Testis (tissue), 3 donors: ENCODE data around the gene IKBKE. TPM values are rescaled to one million over a fixed set of nuclear protein-coding genes. Genes with fewer than 3 reads are reported as not detected.
A peak's percentile ranks its signal among the peaks of the same experiment; 100 is the strongest.

Source experiments
- DNase-seq: peaks from one replicate; pipeline ENCODE4 v3.0.0-alpha.2; 2019
- H3K27ac ChIP-seq, 2 donors: fragments of 200-600 bp; sonication (generic); one replicate each; pipeline ENCODE4 v1.5.1; 2019
- H3K27me3 ChIP-seq: fragments of 200-600 bp; sonication (generic); one replicate; pipeline ENCODE4 v1.5.1; 2019
- H3K36me3 ChIP-seq: fragments of 200-600 bp; sonication (generic); one replicate; pipeline ENCODE4 v1.5.1; 2017; ENCODE audit warnings: low read depth; ENCODE audit errors: missing control alignments
- H3K4me1 ChIP-seq: fragments of 200-600 bp; sonication (generic); one replicate; pipeline ENCODE4 v1.5.1; 2019
- H3K4me3 ChIP-seq, 2 donors: fragments of 200-600 bp; sonication (generic); one replicate each; pipeline ENCODE4 v1.5.1; 2017 to 2019
- H3K9me3 ChIP-seq: fragments of 200-600 bp; sonication (generic); one replicate; pipeline ENCODE4 v1.5.1; 2017
- POLR2A ChIP-seq: fragments of 450-650 bp; IDR thresholded peaks from one replicate; pipeline ENCODE4 v1.6.1; 2017; ENCODE audit warnings: antibody characterized with exemption, mild to moderate bottlenecking, moderate library complexity
- WGBS, 2 donors: methylation state at CpG; one replicate each; pipeline ENCODE4 v1.1.5; 2018; 5-methylcytosine and 5-hydroxymethylcytosine counted together
- intact Hi-C: fragments of 100-400 bp; cut with DNase I; formaldehyde crosslinking; loops from one replicate; pipeline ENCODE4 v1.15.1; 2023; ENCODE audit warnings: low total_unique reads
- polyA plus RNA-seq: library from polyadenylated mRNA; stranded (reverse); fragments of 350-450 nt; fragmentation: Illumina TruSeq; extraction: RNeasy Lipid Tissue Mini Kit (QIAGEN cat#74804); gene quantifications from one replicate; pipeline ENCODE4 v1.2.3, GENCODE V29; 2014; ENCODE audit warnings: low read depth, low replicate concordance; ENCODE audit not compliant: insufficient read depth
- total RNA-seq, 2 donors: library from RNA; depleted of rRNA; stranded (reverse); fragments of >200 nt; gene quantifications; one replicate each; pipeline ENCODE4 v1.2.3, GENCODE V29; 2016
- TF ChIP-seq, protein P1 (sequence below), 3 experiments: fragments of 450-650 bp in 2 of 3; fragments of 200-600 bp in 1 of 3; sonication (generic) in 1 of 3; IDR thresholded peaks; one replicate each; pipeline ENCODE4 v1.5.1; 2016 to 2019; ENCODE audit warnings: antibody characterized with exemption in 3 of 3, mild to moderate bottlenecking in 2 of 3, moderate library complexity in 1 of 3

IKBKE gene
- total and polyA plus RNA-seq, 3 donors from 2014 or later: 0.99 to 1.6 (median 1.0) TPM

DNA sequence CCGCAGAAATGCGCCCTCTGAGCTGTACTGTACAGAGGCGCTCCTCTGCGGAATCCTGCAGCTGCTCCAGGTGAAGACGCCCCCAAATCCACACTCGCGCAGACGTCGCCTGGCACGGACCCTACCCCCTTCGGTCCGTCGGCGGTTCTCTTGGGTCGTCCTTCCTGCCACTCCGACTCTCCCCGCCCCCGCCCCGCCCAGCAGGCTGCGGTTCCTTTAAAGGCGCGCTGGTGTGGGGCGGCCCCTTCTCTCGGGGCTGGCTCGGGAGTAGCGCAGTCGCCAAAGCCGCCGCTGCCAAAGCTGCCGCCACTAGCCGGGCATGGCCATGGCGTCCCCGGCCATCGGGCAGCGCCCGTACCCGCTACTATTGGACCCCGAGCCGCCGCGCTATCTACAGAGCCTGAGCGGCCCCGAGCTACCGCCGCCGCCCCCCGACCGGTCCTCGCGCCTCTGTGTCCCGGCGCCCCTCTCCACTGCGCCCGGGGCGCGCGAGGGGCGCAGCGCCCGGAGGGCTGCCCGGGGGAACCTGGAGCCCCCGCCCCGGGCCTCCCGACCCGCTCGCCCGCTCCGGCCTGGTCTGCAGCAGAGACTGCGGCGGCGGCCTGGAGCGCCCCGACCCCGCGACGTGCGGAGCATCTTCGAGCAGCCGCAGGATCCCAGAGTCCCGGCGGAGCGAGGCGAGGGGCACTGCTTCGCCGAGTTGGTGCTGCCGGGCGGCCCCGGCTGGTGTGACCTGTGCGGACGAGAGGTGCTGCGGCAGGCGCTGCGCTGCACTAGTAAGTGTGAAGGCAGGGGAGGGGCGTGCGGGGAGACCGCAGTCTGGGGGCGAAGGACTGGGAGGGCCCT, 37.2 kb downstream of the IKBKE start, which contains the start of gene RASSF5:
Gene RASSF5, plus strand, starts transcription at position 248 of the 846 bp plus-strand sequence. Its CDS starts 72 bp downstream, at position 320.
- TF ChIP-seq, protein P1, sequence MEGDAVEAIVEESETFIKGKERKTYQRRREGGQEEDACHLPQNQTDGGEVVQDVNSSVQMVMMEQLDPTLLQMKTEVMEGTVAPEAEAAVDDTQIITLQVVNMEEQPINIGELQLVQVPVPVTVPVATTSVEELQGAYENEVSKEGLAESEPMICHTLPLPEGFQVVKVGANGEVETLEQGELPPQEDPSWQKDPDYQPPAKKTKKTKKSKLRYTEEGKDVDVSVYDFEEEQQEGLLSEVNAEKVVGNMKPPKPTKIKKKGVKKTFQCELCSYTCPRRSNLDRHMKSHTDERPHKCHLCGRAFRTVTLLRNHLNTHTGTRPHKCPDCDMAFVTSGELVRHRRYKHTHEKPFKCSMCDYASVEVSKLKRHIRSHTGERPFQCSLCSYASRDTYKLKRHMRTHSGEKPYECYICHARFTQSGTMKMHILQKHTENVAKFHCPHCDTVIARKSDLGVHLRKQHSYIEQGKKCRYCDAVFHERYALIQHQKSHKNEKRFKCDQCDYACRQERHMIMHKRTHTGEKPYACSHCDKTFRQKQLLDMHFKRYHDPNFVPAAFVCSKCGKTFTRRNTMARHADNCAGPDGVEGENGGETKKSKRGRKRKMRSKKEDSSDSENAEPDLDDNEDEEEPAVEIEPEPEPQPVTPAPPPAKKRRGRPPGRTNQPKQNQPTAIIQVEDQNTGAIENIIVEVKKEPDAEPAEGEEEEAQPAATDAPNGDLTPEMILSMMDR (IDR thresholded peaks at IDR 0.05): no peak
- TF ChIP-seq POLR2A: no peak
- Histone ChIP-seq H3K9me3 (no peaks in the 10 kb centered on the region), H3K36me3 (no peaks in the 10 kb centered on the region), H3K27ac (no peak within 1 kb of the TSS), H3K4me1 (peaks cover 8% of the 10 kb centered on the region), H3K27me3 (no peaks in the 10 kb centered on the region), H3K4me3 (peak within 1 kb of the TSS; percentile 59 to 66)
- intact Hi-C loops: no loop called here
- DNase-seq: peak; percentile 84
- 1 to 3% methylated on average over 11 to 69 of the region's 97 CpGs for WGBS, 2 donors

DNA sequence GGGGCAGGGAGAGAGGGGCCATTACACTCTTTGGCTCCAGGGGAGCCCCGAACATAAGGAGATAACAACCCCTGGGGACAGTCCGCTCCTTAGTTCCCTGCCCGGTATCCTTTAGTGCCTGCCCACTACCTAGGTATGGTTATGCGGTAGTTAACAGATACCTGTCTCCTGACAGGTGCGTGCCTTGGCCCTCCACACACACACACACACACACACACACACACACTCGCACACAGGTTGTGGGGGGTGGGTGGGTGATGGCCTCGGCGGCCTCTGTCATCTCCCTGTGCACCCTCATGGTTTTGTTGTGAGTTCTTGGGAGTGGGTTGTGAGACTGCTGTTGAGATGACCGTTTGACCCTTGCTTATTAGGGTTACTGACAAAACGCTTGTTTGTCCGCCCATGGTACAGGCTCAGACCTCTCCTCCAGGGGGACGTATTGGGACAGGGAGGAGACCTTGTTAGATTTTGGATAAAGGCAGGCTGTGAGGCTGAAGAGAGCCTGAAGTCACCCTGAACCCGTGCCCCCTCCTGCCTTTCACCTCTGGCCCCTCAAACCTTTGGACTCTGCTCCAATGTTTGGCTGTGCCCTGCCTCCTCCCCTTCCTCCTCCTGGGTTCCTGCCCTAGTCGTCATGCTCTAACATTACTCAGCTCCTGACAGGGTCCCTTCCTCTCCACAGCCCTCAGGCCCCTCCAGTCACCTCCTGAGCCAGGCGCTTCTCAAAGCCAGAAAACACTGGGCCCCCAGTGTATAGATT, 38.0 kb downstream of the IKBKE start:
- intact Hi-C loops: no loop called here
- peak overlapping the region; percentile 59 to 66 for H3K4me3 ChIP-seq
- no peaks in the 10 kb centered on the region for H3K9me3 ChIP-seq
- no peak overlapping the region for H3K27ac ChIP-seq
- no peaks in the 10 kb centered on the region for H3K36me3 ChIP-seq
- no peak for DNase-seq
- TF ChIP-seq POLR2A: no peak
- TF ChIP-seq, protein P1 (IDR thresholded peaks at IDR 0.05): no peak
- WGBS, 2 donors: 21 to 26% methylated on average over 11 to 15 of the region's 15 CpGs
- peaks cover 15% of the 10 kb centered on the region for H3K4me1 ChIP-seq
- no peaks in the 10 kb centered on the region for H3K27me3 ChIP-seq

DNA sequence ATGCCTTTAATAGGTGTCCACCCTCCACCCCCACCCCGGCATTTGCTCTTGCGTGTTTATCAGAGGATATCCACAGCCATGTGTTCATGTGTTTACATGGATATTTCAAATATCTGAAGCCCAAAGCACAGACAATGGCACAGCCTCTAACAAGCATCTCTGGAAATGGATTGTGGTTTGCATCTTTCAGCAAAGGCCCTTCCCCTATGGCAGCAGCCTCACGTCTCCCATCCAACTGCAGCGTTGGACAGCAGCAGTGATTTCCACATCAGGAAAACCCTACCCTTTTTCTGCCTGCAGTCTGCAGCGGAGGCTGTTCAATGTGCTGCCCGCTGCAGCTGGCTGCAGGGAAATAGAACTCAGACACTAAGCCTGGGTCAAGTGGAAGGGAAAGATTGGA, 38.7 kb downstream of the IKBKE start:
- H3K27ac ChIP-seq: no peak overlapping the region
- H3K4me3 ChIP-seq: peak overlapping the region in 1 of 2 donors; percentile 59
- H3K9me3 ChIP-seq: no peaks in the 10 kb centered on the region
- no peak for DNase-seq
- intact Hi-C loops: no loop called here
- no peaks in the 10 kb centered on the region for H3K27me3 ChIP-seq
- 27 to 30% methylated on average over 6 of the region's 6 CpGs for WGBS, 2 donors
- H3K36me3 ChIP-seq: no peaks in the 10 kb centered on the region
- H3K4me1 ChIP-seq: peaks cover 19% of the 10 kb centered on the region
- no peak for TF ChIP-seq POLR2A
- TF ChIP-seq, protein P1 (IDR thresholded peaks at IDR 0.05): no peak

DNA sequence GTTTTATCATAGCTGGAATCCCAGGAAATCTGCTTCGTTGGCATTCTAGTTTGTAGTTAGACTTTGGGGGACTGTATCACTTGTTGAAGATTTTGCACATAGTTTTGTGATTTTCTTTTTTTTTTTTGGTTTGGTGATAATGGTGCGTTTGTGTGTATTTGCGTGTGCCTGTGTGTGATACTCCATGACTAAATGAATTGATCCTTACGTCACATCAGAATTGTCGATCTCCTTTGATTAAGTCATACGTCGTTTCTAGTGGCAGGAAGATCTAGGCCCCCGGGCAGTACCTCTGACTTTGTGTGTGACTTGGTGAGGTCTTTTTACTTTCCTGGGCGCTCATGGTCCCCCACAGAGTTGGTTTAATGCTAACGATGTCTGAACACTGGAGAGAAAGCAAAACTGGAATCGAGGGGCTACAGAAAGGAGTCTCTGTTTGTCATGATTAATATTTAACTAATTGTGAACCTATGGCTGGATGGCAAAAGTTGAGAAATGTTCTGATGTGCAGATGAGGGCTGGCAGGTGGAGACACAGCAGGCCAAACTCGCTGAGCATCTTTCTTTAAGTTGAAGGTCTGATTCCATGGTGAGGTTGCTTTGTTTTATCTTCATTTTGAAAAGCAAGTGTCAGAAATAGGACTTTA, 39.5 kb downstream of the IKBKE start:
- intact Hi-C loops: no loop called here
- no peak for TF ChIP-seq POLR2A
- TF ChIP-seq, protein P1 (IDR thresholded peaks at IDR 0.05): no peak
- 83 to 86% methylated on average over 12 of the region's 12 CpGs for WGBS, 2 donors
- no peaks in the 10 kb centered on the region for H3K36me3 ChIP-seq
- no peaks in the 10 kb centered on the region for H3K27me3 ChIP-seq
- DNase-seq: no peak
- peaks cover 23% of the 10 kb centered on the region for H3K4me1 ChIP-seq
- no peak overlapping the region for H3K27ac ChIP-seq
- H3K4me3 ChIP-seq: no peak overlapping the region
- no peaks in the 10 kb centered on the region for H3K9me3 ChIP-seq
